Thyroid gland (tissue), 4 donors: ENCODE measurements around the gene GLE1. TPM values are rescaled to one million over a fixed set of nuclear protein-coding genes. Genes with fewer than 3 reads are reported as not detected.

Experiments used
- DNase-seq, 2 donors: peaks; one replicate each; pipeline ENCODE4 v3.0.0-alpha.2; 2019
- H3K27ac ChIP-seq, 3 donors: fragments of 200-600 bp; sonication (generic); 1 replicate in 2 of 3; 2 replicates in 1 of 3; pipeline ENCODE4 v1.5.1; 2016 to 2019; ENCODE audit warnings: mild to moderate bottlenecking in 1 of 3, moderate library complexity in 1 of 3
- H3K27me3 ChIP-seq: fragments of 200-600 bp; sonication (generic); one replicate; pipeline ENCODE4 v1.5.1; 2019
- H3K36me3 ChIP-seq, 2 donors: fragments of 200-600 bp; sonication (generic); one replicate each; pipeline ENCODE4 v1.5.1; 2016 to 2019
- H3K4me1 ChIP-seq, 2 donors: fragments of 200-600 bp; sonication (generic); one replicate each; pipeline ENCODE4 v1.5.1; 2017 to 2019
- H3K4me3 ChIP-seq, 3 donors: fragments of 200-600 bp; sonication (generic); replicated peaks in 1 of 3; 1 replicate in 2 of 3; 2 replicates in 1 of 3; pipeline ENCODE4 v1.5.1; 2016; ENCODE audit warnings: mild to moderate bottlenecking in 1 of 3
- H3K9me3 ChIP-seq: fragments of 200-600 bp; sonication (generic); one replicate; pipeline ENCODE4 v1.5.1; 2017
- POLR2A ChIP-seq, 2 donors: fragments of 450-650 bp; IDR thresholded peaks; one replicate each; pipeline ENCODE4 v1.6.1; 2017; ENCODE audit warnings: antibody characterized with exemption in 2 of 2, mild to moderate bottlenecking in 2 of 2, moderate library complexity in 1 of 2
- WGBS, 2 donors: methylation state at CpG; one replicate each; pipeline ENCODE4 v1.1.5; 2017; 5-methylcytosine and 5-hydroxymethylcytosine counted together
- intact Hi-C: fragments of 100-400 bp; cut with DNase I; formaldehyde crosslinking; loops from one replicate; pipeline ENCODE4 v1.15.1; 2023
- total RNA-seq, 4 donors: library from RNA; depleted of rRNA; stranded (reverse); fragments of >200 nt; gene quantifications; one replicate each; pipeline ENCODE4 v1.2.3, GENCODE V29; 2016
- TF ChIP-seq, protein P1 (sequence below), 6 experiments: fragments of 200-600 bp in 3 of 6; fragments of 450-650 bp in 3 of 6; sonication (generic) in 3 of 6; IDR thresholded peaks; one replicate each; pipeline ENCODE4 v1.5.1; 2016 to 2019; ENCODE audit warnings: antibody characterized with exemption in 6 of 6, mild to moderate bottlenecking in 2 of 6, inconsistent platforms in 1 of 6, moderate library complexity in 1 of 6

Gene GLE1
- total RNA-seq, 4 donors from 2014 or later = 24.1 to 30.3 (median 25.5) TPM

DNA sequence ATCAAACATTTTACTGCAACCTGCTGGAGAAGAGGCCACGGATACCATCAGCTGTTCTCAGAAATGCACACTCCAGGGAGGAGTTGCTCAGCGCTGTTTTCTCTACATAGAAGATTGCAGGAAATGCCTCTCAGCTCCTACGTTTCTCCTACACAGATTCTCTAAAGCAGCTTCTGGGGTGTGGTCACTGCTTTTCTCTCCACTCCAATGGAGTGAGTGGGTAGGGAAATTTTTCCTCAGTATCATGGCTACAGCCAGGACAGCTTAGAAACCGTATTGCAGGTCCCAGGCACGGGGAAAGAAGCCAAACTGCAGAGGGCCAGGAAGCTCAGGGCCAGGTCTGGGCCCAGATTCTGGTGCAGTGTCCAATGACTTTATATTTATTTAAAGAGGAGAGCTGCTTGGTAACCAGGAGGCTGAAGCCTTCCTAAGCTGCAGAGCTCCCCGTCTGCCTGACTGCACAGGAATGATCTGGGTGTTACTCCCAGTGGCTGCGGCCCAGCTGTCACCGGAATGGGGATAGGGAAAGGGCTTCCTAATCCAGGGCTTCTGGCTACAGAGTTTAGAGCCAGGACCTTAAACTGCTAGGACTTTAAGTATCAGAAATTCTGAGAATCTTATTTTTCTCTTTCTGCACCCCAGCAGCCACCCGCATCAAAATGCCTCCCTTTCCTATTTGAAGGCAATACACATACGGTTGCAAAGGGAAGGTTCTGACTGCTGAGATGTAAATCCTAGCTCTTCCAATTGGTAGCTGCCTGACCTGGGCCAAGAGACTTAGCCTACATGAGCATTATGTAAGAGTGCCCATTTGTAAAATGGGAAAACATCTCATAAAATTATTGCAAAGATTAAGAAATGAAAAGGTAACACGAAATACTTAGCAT lies 46.5 kb downstream of the GLE1 start:
- 18 to 26% methylated on average over 11 of the region's 11 CpGs for WGBS, 2 donors

DNA sequence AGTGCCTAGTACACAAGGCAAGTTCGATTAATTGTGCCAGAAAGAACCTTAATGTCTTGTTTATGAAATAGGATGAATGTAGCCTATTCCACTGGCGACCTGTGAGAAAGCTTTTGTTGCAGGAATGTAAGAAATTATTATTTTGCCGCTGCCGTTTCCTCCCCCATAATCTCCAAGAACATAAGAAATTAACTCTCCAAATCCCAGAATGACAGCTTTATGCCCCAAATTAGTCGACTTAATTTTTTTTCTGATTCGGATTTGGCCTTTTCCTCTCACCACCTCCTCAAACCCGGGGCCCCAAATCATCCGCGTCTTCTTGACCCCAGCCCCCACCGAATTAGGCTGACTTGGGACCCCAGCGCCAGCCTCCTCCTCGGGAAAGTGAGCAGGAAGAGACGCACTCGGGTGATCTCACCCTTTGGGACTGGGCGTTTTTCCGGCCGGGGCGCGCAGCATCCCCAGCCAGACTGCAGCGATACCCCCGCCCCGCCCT lies 47.2 kb downstream of the GLE1 start:
- no peak for DNase-seq
- H3K4me3 ChIP-seq = peak overlapping the region; percentile 22 to 95 (median 28)
- H3K27me3 ChIP-seq = no peaks in the 10 kb centered on the region
- 7 to 8% methylated on average over 21 of the region's 22 CpGs for WGBS, 2 donors
- peak overlapping the region; percentile 82 to 99 (median 90) for H3K27ac ChIP-seq
- peaks cover 47 to 56% of the 10 kb centered on the region in 2 donors for H3K4me1 ChIP-seq
- no peaks in the 10 kb centered on the region for H3K9me3 ChIP-seq
- TF ChIP-seq, protein P1, sequence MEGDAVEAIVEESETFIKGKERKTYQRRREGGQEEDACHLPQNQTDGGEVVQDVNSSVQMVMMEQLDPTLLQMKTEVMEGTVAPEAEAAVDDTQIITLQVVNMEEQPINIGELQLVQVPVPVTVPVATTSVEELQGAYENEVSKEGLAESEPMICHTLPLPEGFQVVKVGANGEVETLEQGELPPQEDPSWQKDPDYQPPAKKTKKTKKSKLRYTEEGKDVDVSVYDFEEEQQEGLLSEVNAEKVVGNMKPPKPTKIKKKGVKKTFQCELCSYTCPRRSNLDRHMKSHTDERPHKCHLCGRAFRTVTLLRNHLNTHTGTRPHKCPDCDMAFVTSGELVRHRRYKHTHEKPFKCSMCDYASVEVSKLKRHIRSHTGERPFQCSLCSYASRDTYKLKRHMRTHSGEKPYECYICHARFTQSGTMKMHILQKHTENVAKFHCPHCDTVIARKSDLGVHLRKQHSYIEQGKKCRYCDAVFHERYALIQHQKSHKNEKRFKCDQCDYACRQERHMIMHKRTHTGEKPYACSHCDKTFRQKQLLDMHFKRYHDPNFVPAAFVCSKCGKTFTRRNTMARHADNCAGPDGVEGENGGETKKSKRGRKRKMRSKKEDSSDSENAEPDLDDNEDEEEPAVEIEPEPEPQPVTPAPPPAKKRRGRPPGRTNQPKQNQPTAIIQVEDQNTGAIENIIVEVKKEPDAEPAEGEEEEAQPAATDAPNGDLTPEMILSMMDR (IDR thresholded peaks at IDR 0.05) = no peak
- TF ChIP-seq POLR2A (IDR thresholded peaks at IDR 0.05) = no peak
- no peaks in the 10 kb centered on the region for H3K36me3 ChIP-seq
- intact Hi-C loops = no loop called here

More for the DNA sequence above, 46.5 kb downstream of the GLE1 start:
- TF ChIP-seq, protein P1 (IDR thresholded peaks at IDR 0.05) = no peak
- TF ChIP-seq POLR2A (IDR thresholded peaks at IDR 0.05) = peak in 1 of 2 donors; percentile 40
- H3K27ac ChIP-seq = peak overlapping the region; percentile 82 to 99 (median 90)
- intact Hi-C loops = no loop called here
- DNase-seq = peak; percentile 78 to 84
- H3K9me3 ChIP-seq = no peaks in the 10 kb centered on the region
- peaks cover 46 to 52% of the 10 kb centered on the region in 2 donors for H3K4me1 ChIP-seq
- no peaks in the 10 kb centered on the region for H3K27me3 ChIP-seq
- H3K36me3 ChIP-seq = no peaks in the 10 kb centered on the region
- no peak overlapping the region for H3K4me3 ChIP-seq

DNA sequence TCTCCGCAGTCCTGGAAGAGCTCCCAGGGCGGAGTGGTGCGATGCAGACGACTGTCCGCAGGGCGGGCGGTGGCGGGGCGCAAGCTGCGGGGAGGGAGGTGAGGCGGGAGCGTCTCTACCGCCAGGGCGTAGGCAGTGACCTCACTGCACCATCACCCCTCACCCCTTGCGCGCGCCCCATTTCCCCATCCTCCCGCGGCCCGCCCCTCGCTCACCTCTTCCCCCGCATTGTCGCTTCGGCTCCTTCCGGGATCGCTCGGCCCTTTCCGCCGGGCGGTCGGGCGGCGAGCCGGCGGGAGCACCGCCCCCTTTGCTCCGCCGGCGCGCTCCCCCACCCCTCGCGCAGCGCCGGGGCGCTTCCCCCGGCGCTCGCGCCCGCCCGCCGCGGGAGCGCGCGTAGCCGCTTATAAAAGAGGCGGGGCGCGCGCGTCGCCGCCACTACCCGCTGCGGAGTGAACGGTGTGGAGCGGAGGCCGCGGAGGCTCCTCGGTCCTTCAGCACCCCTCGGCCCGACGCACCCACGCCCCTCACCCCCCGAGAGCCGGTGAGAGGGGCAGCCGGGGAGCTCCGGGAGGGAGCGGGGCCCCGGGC lies 47.7 kb downstream of the GLE1 start, which contains the start of gene SPTAN1:
Gene SPTAN1 (plus strand): TSS at position 435 of the 591 bp plus-strand sequence. CDS start 14,154 bp downstream, outside the sequence.
- intact Hi-C loops = no loop called here
- WGBS, 2 donors = 1% methylated on average over 32 to 35 of the region's 81 CpGs
- DNase-seq = peak; percentile 83 to 87
- peak within 1 kb of the TSS; percentile 93 to 99 (median 99) for H3K27ac ChIP-seq
- H3K27me3 ChIP-seq = no peaks in the 10 kb centered on the region
- H3K36me3 ChIP-seq = no peaks in the 10 kb centered on the region
- H3K4me3 ChIP-seq = peak within 1 kb of the TSS; percentile 32 to 95 (median 83)
- H3K9me3 ChIP-seq = no peaks in the 10 kb centered on the region
- TF ChIP-seq POLR2A (IDR thresholded peaks at IDR 0.05) = peak; percentile 97 to 99
- TF ChIP-seq, protein P1 (IDR thresholded peaks at IDR 0.05) = peak in 3 of 6 experiments; percentile 13 to 24 (median 22)
- H3K4me1 ChIP-seq = peaks cover 49 to 56% of the 10 kb centered on the region in 2 donors

DNA sequence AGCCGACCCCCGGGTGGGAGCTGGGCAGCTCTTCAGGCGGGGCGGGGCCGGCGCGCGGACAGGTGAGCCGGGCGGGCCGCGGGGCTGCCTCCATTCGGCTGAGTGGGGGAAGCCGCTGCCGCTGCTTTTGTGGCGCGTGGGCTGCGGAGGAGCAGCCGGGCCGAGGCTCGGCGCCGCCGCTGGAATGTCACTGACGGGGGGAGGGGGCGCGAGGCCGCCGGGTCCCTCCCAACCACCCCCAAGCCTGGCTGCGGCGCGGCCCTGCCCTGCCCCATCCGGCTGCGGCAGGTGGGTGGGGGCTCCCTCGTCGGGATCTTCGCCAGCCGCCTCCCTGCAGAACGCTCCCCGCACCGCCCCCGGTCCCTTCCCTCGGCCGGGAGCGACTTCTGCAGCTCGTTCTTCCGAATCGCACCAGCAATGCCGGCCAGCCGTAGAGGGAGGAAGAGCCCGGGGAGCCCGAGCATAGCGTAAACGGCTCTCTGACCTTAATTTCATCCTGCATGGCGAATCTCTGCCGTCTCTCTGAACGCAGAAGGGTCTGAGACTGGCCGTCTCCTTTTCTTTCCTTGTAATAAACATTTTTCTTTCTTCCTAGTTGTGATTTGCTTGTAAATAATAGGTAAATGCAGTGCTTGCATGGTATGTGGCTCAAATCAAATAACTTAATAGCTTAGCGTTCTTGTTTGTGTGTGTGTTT lies 48.4 kb downstream of the GLE1 start:
- intact Hi-C loops = no loop called here
- peak; percentile 71 to 74 for DNase-seq
- WGBS, 2 donors = 1 to 2% methylated on average over 13 to 14 of the region's 59 CpGs

More for the DNA sequence above, 48.4 kb downstream of the GLE1 start:
- Histone ChIP-seq H3K27ac (peak overlapping the region; percentile 93 to 99 (median 99)), H3K27me3 (no peaks in the 10 kb centered on the region), H3K9me3 (no peaks in the 10 kb centered on the region), H3K4me1 (peaks cover 52 to 57% of the 10 kb centered on the region in 2 donors), H3K36me3 (no peaks in the 10 kb centered on the region), H3K4me3 (peak overlapping the region; percentile 32 to 95 (median 83))
- TF ChIP-seq, protein P1 (IDR thresholded peaks at IDR 0.05) = no peak
- TF ChIP-seq POLR2A (IDR thresholded peaks at IDR 0.05) = no peak
